ENCODE measurements around the gene CCDC61.

GRCh38 chr19:45969676-45970075 is 25.6 kb upstream of the CCDC61 start:
- TF ChIP-seq YY1 (IDR thresholded peaks at IDR 0.05; ENCODE audit: insufficient read depth, insufficient read length) (no peak), SUZ12 (IDR thresholded peaks at IDR 0.05; ENCODE audit: extremely low read depth, insufficient read depth, insufficient read length) (no peak)
